ENCODE measurements around the gene PPARG.

GRCh38 chr3:12302564-12302963, 13.7 kb downstream of the PPARG start:
- TF ChIP-seq, protein P1, sequence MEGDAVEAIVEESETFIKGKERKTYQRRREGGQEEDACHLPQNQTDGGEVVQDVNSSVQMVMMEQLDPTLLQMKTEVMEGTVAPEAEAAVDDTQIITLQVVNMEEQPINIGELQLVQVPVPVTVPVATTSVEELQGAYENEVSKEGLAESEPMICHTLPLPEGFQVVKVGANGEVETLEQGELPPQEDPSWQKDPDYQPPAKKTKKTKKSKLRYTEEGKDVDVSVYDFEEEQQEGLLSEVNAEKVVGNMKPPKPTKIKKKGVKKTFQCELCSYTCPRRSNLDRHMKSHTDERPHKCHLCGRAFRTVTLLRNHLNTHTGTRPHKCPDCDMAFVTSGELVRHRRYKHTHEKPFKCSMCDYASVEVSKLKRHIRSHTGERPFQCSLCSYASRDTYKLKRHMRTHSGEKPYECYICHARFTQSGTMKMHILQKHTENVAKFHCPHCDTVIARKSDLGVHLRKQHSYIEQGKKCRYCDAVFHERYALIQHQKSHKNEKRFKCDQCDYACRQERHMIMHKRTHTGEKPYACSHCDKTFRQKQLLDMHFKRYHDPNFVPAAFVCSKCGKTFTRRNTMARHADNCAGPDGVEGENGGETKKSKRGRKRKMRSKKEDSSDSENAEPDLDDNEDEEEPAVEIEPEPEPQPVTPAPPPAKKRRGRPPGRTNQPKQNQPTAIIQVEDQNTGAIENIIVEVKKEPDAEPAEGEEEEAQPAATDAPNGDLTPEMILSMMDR (IDR thresholded peaks at IDR 0.05 in 2 of 3, conservative IDR thresholded peaks at IDR 0.05 in 1 of 3; ENCODE audit: control insufficient read depth in 2 of 3, extremely low read depth in 1 of 3, insufficient read depth in 1 of 3, low read depth in 3 of 3, low read length in 3 of 3), result no peak
- TF ChIP-seq TBL1XR1 (IDR thresholded peaks at IDR 0.05; ENCODE audit: low read depth, low read length) (no peak), YY1 (IDR thresholded peaks at IDR 0.05; ENCODE audit: low read depth, low read length) (no peak), RCOR1 (conservative IDR thresholded peaks at IDR 0.05; ENCODE audit: low read depth, low read length) (no peak), FOXM1 (IDR thresholded peaks at IDR 0.05; ENCODE audit: low read depth, low read length) (no peak), POU2F2 (IDR thresholded peaks at IDR 0.05; ENCODE audit: borderline replicate concordance, low read depth, low read length) (no peak), SIN3A (IDR thresholded peaks at IDR 0.05; ENCODE audit: low read depth, low read length) (no peak), POLR2AphosphoS5 (IDR thresholded peaks at IDR 0.05; ENCODE audit: low read length) (no peak), ZNF24 (IDR thresholded peaks at IDR 0.05) (no peak), MXI1 (IDR thresholded peaks at IDR 0.05; ENCODE audit: low read depth, low read length) (no peak), REST (IDR thresholded peaks at IDR 0.05; ENCODE audit: low read depth, low read length) (no peak), TAF1 (IDR thresholded peaks at IDR 0.05; ENCODE audit: borderline replicate concordance, low read depth, low read length) (no peak)
- TF ChIP-seq, protein P2, sequence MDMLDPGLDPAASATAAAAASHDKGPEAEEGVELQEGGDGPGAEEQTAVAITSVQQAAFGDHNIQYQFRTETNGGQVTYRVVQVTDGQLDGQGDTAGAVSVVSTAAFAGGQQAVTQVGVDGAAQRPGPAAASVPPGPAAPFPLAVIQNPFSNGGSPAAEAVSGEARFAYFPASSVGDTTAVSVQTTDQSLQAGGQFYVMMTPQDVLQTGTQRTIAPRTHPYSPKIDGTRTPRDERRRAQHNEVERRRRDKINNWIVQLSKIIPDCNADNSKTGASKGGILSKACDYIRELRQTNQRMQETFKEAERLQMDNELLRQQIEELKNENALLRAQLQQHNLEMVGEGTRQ (IDR thresholded peaks at IDR 0.05; ENCODE audit: borderline replicate concordance, low read depth, low read length), result no peak
